Ammon's horn (tissue), 1 donor: ENCODE results near the gene EEFSEC.

Source experiments
- DNase-seq: peaks from one replicate; pipeline ENCODE4 v3.0.0-alpha.2; 2016; ENCODE audit warnings: low spot score

EEFSEC gene

GRCh38 chr3:128185630-128186447, 32.6 kb downstream of the EEFSEC start:
- DNase-seq, result no peak

DNA sequence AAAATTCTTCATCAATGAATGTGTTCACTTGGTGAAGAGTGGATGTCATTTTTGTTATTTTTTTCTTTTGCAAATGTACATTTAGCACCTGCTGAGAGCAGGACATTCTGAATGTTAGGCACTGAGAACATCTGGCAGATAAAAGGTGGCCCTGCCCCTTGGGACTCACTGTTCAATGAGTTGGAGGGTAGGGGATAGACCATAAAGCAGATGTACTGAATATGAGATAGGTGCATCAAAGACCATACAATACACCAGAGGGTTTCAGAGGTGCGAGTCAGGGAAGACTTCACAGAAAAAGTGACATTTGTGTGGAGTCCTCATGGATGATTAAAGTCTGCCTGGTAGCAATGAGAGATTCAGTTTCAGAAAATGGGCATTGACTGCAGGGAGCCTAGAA, 34.2 kb downstream of the EEFSEC start:
- no peak for DNase-seq

DNA sequence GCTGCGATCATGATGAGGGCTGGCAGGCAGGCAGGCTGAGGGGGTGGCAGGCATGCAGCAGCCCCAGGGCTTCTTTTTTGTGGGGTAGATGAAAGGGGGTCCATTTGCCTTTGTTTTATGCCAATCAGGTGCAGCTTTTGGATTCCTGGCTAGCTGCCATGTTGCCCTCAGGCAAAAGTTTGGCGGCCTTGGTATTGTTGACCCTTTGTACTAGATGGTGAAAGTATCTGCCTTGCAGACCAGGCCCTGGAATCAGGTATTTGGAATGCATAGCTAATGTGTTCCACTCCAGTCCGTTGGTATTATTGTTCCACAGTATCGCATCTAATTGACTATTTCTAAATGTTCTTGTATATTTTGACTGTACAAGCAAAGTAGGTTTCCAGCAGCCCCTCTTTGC, 35.0 kb downstream of the EEFSEC start:
- no peak for DNase-seq

DNA sequence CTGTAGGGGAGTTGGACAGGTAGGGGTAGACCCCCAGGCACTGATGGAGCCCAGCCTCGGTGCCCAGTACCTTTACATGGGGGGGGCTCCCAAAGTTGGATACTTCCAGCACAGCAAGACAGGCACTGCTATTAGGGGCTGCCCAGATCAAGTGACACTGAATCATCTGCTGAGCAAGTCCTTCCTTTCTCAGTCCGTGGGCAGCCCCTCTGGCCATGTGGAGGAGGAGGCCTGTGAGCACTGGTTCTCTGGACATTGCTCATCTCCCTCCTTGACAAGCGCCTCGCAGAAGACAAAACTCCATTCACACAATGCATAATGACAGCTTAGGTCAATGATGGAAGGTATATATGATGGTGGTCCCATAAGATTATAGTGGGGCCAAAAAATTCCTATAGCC, 35.7 kb downstream of the EEFSEC start:
- DNase-seq, result no peak

DNA sequence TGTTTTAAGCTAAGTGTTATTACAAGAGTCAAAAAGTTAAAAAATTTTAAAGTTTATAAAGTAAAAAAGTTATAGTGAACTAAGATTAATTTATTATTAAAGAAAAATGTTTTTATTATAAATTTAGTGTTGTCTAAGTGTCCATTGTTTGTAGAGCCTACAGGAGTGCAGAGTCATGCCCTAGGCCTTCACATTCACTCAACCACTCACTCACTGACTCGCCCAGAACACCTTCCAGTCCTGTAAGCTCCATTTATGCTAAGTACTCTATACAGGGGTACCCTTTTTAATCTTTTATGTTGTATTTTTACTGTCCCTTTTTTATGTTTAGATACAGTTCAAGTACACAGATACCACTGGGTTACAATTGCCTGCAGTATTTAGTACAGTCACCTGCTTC, 37.2 kb downstream of the EEFSEC start:
- DNase-seq, result no peak

GRCh38 chr3:128192131-128192530, 38.9 kb downstream of the EEFSEC start:
- DNase-seq, result no peak

GRCh38 chr3:128193168-128193567, 39.9 kb downstream of the EEFSEC start:
- DNase-seq, result no peak

DNA sequence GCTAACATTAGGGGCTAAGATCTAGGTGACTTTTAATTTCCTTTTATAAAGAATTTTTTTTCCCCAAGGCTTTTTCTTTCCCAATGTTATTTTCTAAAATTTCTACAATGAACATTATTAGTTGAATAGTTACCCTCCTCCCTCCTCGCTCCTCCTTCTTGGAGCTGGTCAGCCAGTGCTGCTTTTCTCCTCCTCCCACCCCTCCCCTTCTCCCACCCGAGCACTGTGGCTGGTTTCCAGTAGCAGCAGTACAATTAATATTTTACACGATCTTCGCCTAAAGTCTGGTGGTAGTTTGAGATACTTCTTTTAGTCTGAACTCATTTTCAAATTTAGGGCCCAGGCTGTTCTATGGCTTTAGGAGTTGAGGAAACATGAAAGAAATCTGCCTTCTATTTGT, 41.6 kb downstream of the EEFSEC start:
- DNase-seq, result peak; percentile 28

- DNase-seq, result no peak
Measured at GRCh38 chr3:128195369-128195768, 42.1 kb downstream of the EEFSEC start.

GRCh38 chr3:128195802-128196201, 42.5 kb downstream of the EEFSEC start:
- DNase-seq, result peak; percentile 23

DNA sequence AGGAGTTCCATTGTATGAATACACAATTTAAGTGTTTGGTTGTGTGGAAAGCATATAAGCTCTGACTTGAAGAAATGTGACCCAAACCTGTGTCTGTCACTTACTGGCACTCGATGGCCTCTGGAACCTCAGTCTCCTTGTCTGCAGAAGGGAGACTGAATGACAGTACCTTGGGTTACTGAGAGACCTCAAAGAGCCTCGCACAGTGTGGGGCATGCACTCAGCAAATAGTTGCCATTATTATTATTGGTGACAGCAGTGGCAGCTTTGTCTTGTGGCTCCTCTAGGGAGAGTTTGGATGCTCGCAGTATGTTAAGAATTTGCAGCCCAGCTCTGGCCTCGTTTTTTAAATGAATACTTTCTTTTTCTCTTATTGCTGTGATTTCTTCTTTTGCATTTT, 43.4 kb downstream of the EEFSEC start:
- DNase-seq, result no peak

- DNase-seq, result no peak
Measured at GRCh38 chr3:128197855-128198254, 44.6 kb downstream of the EEFSEC start.

DNA sequence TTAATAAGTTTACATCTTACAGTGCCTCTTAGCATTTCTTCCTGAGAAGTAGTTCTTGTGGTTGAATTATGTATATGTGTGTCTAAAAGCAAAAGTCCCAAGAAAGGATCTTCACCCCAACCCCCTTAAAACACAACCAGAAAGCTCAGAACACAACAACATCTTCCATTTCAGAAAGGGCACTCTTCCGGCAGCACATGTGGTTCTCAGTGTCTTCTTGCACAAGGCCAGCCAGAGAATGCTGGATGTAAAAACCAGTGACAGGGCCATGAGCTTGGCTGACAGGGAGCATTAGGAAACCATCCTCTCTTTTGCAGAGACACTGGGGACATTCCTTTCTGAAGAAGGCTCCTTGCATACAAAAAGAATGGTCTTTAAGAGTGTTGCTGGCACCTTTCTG, 45.0 kb downstream of the EEFSEC start:
- DNase-seq, result no peak

GRCh38 chr3:128199110-128199509, 45.8 kb downstream of the EEFSEC start:
- no peak for DNase-seq

GRCh38 chr3:128201158-128201755, 48.0 kb downstream of the EEFSEC start:
- DNase-seq, result no peak

DNA sequence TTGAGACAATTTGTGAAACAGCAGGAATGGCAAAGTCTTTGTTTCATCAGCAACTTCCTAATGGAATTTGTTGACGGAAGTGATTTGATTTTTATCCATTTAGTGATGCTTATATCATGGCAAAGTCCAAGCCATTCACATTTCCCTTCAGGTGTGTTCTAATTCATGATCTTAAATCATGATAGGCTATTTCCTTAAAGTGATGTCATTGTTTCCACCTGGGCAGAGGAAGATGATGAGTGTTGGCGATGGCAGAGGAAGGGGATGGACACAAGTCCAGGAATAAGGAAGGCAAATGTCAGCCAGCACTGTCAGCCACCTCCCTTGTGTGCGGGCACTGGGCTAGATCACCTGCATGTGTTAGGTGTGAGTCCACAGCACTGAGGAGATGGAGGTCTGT, 49.9 kb downstream of the EEFSEC start:
- no peak for DNase-seq

GRCh38 chr3:128205558-128206145, 52.4 kb downstream of the EEFSEC start:
- DNase-seq, result no peak

DNA sequence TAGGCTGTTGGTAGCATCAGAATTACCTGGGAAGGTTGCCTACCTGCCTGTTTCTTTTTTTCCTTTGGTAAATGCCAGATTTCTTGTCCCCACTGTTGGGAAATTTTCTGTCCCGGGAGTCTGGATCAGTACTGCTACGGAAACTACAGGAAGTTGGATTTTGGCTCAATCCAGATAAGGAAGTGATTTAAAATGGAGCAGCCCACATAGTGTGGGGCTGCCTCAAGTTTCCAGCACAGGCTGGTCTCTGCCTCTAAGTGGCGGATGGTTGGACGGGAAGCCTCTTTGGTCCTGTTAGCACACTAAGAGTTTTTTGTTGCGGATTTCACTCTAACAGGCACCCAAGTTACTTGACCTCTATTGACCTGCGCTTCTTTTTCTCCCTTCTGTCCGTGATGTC, 54.7 kb downstream of the EEFSEC start:
- no peak for DNase-seq

DNA sequence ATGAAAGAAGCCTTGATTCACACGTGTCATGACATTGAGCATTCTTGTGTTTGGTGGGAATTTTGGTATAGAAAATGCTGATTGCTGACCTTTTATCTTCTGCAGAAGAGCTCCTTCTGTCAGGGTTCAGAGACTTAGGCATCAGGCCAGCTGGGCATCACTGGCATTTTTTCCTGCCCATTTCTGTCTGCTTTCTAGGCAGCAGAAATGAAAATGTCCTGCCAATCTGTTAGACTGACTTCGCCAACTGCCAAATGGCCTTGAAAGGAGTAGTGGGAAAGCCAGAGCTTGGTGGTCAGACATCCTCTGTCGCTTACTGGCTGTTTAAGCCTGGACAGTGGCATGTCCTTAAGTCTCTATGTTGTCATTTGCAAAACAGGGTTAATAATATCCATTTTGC, 57.4 kb downstream of the EEFSEC start:
- DNase-seq, result no peak

- DNase-seq, result no peak
Measured at GRCh38 chr3:128214056-128214455, 60.8 kb downstream of the EEFSEC start.

GRCh38 chr3:128215290-128215689, 62.0 kb downstream of the EEFSEC start:
- no peak for DNase-seq

DNA sequence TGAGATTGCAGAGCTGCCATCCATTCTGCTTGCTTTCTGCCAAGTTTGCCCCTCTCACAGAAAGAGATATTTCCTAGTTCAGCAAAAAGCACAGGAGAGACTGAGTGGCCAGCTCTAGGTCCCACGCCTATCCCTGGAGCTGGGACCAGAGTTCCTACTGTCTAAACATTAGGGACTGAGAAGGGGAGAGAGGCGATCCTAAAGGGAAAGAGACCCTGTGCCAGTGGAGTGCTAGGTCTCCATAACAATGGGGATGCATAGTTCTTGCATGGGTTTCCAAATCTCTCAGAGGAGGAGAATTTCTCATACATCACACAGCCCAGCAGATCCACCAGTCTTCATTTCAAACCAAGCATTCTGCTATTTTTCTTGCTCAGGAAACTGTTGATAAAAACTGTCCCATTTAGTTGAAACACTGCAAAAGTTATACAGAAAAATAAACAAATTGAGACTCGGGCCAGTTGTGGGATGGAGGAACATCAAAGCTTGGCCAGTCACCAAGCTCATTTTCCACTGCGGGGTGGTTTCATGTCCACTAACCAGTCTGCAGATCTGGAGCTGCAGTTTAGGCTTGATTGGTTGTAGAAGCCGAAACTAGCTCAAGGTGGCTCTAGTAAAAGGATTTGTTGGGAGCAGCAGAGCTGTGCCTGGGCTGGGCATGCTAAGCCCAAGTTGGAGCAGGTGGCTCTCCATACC, 62.7 kb downstream of the EEFSEC start:
- no peak for DNase-seq
